ENCODE measurements around the gene CPVL. TPM values are rescaled to one million over a fixed set of nuclear protein-coding genes. Genes with fewer than 3 reads are reported as not detected.

The CPVL gene
- total and polyA plus RNA-seq, 2 of the 4 experiments (the other 2 are of a cell fraction): not detected

DNA sequence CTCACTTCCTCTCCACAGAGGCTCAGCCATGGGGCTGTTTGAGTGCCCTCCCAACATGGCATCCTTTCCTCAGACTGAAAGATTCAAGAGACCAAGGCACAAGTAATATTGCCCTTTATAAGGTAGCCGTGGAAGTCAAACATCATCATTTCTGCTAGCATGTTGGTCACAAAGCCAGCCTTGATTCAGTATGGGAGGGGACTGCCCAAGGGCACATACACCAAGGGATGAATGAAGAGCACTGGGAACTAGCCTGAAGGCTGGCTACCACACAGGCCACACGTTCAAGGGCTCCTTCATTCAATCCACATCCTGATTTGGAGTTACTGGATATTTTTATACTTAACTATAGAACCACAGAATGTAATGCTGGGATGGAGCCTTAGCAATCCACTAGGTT is 39.3 kb downstream of the CPVL start:
- dilution Hi-C loops (cut with HindIII; ENCODE audit: low sequenced_read_pairs, unreplicated experiment) (no loop called here), in situ Hi-C loops (cut with MboI; ENCODE audit: low sequenced_read_pairs) (loop anchor here (10.0 to 25.0 kb wide), 3 partner anchors 298 to 820 kb away; no protein-coding TSS in a partner anchor), intact Hi-C loops (cut with micrococcal nuclease) (loop anchor here (10.0 kb wide), 2 partner anchors 712 to 1912 kb away; no protein-coding TSS in a partner anchor)
- DNase-seq: no peak
- Histone ChIP-seq H3K4ac (ENCODE audit: low read depth, low read length) (no peak overlapping the region), H3K4me2 (ENCODE audit: low read depth, low read length) (no peak overlapping the region), H2AK9ac (replicated peaks; ENCODE audit: low read depth, low read length, poor library complexity) (no peak overlapping the region), H3K23ac (ENCODE audit: low read depth, low read length) (no peak overlapping the region), H3K9ac (ENCODE audit: low read depth, low read length) (no peak overlapping the region), H3K36me3 (ENCODE audit: control insufficient read depth, insufficient read depth, low read length) (no peaks in the 10 kb centered on the region), H3K4me3 (ENCODE audit: insufficient read depth, low read depth, low read length) (no peak overlapping the region), H3K27ac (ENCODE audit: insufficient read depth, low read length) (no peak overlapping the region), H2BK15ac (ENCODE audit: low read depth, low read length) (no peak overlapping the region), H4K5ac (ENCODE audit: low read depth, low read length) (no peak overlapping the region), H2AFZ (replicated peaks; ENCODE audit: low read length, poor library complexity) (no peak overlapping the region), H4K91ac (ENCODE audit: insufficient read depth, low read depth, low read length) (no peak overlapping the region), H3K79me1 (ENCODE audit: low read depth in 1 of 2, low read length in 2 of 2) (no peaks in the 10 kb centered on the region), H3K27me3 (ENCODE audit: control insufficient read depth, insufficient read depth, low read length) (peaks cover 7% of the 10 kb centered on the region), H2BK20ac (ENCODE audit: low read depth, low read length) (no peak overlapping the region), H3K9me3 (ENCODE audit: control insufficient read depth, insufficient read depth, low read length) (no peaks in the 10 kb centered on the region), H3K4me1 (ENCODE audit: control insufficient read depth, insufficient read depth, low read length) (no peaks in the 10 kb centered on the region), H3K56ac (ENCODE audit: extremely low read depth, insufficient read depth, low read length) (no peak overlapping the region), H2AK5ac (ENCODE audit: low read depth, low read length) (no peak overlapping the region), H3K9me1 (ENCODE audit: insufficient read depth, low read length) (no peaks in the 10 kb centered on the region), H3K14ac (replicated peaks; ENCODE audit: low read depth, low read length) (no peak overlapping the region), H4K20me1 (ENCODE audit: insufficient read depth, low read length) (no peaks in the 10 kb centered on the region), H3K18ac (ENCODE audit: low read depth, low read length) (no peak overlapping the region), H2BK5ac (ENCODE audit: low read depth, low read length, poor library complexity, severe bottlenecking) (no peak overlapping the region), H4K8ac (ENCODE audit: low read depth in 2 of 2, low read length in 2 of 2) (no peak overlapping the region), H2BK120ac (ENCODE audit: low read depth, low read length) (no peak overlapping the region)
- TF ChIP-seq MAZ (IDR thresholded peaks at IDR 0.05; ENCODE audit: borderline replicate concordance, low read depth, low read length) (no peak), BHLHE40 (IDR thresholded peaks at IDR 0.05; ENCODE audit: low read depth, low read length) (no peak)
- TF ChIP-seq, protein P1, sequence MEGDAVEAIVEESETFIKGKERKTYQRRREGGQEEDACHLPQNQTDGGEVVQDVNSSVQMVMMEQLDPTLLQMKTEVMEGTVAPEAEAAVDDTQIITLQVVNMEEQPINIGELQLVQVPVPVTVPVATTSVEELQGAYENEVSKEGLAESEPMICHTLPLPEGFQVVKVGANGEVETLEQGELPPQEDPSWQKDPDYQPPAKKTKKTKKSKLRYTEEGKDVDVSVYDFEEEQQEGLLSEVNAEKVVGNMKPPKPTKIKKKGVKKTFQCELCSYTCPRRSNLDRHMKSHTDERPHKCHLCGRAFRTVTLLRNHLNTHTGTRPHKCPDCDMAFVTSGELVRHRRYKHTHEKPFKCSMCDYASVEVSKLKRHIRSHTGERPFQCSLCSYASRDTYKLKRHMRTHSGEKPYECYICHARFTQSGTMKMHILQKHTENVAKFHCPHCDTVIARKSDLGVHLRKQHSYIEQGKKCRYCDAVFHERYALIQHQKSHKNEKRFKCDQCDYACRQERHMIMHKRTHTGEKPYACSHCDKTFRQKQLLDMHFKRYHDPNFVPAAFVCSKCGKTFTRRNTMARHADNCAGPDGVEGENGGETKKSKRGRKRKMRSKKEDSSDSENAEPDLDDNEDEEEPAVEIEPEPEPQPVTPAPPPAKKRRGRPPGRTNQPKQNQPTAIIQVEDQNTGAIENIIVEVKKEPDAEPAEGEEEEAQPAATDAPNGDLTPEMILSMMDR (conservative IDR thresholded peaks at IDR 0.05; ENCODE audit: low read depth, low read length): no peak
- ChIA-PET CTCF (interaction anchor here (0.7 to 2.2 kb wide), 11 partner anchors 10 to 302 kb away, joined by 3 to 36 read pairs (median 5); no protein-coding TSS in a partner anchor), POLR2A (ENCODE audit: unreplicated experiment) (no interaction called here)
- ATAC-seq (ENCODE audit: low read depth): no peak
- WGBS, 2 experiments (ENCODE audit: extremely low coverage in 2 of 2, insufficient read length in 1 of 2): no CpG with 5 or more reads among the region's 2 CpGs
- no TSS peak for BruUV-seq (replicated peaks)

Measured in IMR-90 (cell line).